SK-N-SH (cell line): Measurements from ENCODE around the gene DELE1.
A peak's percentile ranks its signal among the peaks of the same experiment; 100 is the strongest.

ENCODE experiments used
- CHD2 ChIP-seq: fragments of 150-350 bp; IDR thresholded peaks from 2 replicates; pipeline ENCODE4 v1.6.1; 2018; ENCODE audit warnings: low read length; ENCODE audit not compliant: partially characterized antibody
- CTCF ChIP-seq: fragments of 200-600 bp; sonication (generic); IDR thresholded peaks from 2 replicates; pipeline ENCODE4 v1.6.1; 2017; ENCODE audit warnings: antibody characterized with exemption, mild to moderate bottlenecking, moderate library complexity
- EP300 ChIP-seq, 2 experiments: IDR thresholded peaks; 2 replicates each; pipeline versions ENCODE4 v1.4.0 to v1.6.1; 2012; ENCODE audit warnings: borderline replicate concordance in 1 of 2, low read depth in 1 of 2, low read length in 1 of 2
- MXI1 ChIP-seq: IDR thresholded peaks from 2 replicates; pipeline ENCODE4 v1.6.1; 2012; ENCODE audit warnings: mild to moderate bottlenecking, low read depth, low read length, improper control_type of control experiment
- POLR2AphosphoS5 ChIP-seq: IDR thresholded peaks from 2 replicates; pipeline ENCODE4 v1.6.1; 2012; ENCODE audit warnings: low read depth, low read length
- RAD21 ChIP-seq: IDR thresholded peaks from 2 replicates; pipeline ENCODE4 v1.6.1; 2012; ENCODE audit warnings: mild to moderate bottlenecking, low read length
- REST ChIP-seq: IDR thresholded peaks from 2 replicates; pipeline ENCODE4 v1.6.1; 2012; ENCODE audit warnings: mild to moderate bottlenecking, low read depth, low read length, moderate library complexity
- RFX5 ChIP-seq: IDR thresholded peaks from 2 replicates; pipeline ENCODE4 v1.6.1; 2012; ENCODE audit warnings: mild to moderate bottlenecking, improper control_type of control experiment, low read length
- TAF1 ChIP-seq: IDR thresholded peaks from 2 replicates; pipeline ENCODE4 v1.6.1; 2012; ENCODE audit warnings: low read depth, mild to moderate bottlenecking, low read length, moderate library complexity, borderline replicate concordance
- YY1 ChIP-seq: IDR thresholded peaks from 2 replicates; pipeline ENCODE4 v1.4.0; 2012; ENCODE audit warnings: low read depth, mild to moderate bottlenecking

GRCh38 chr5:141914199-141914743, 9.4 kb upstream of the DELE1 start:
- TF ChIP-seq CTCF = no peak
- TF ChIP-seq REST = no peak
- peak; percentile 75 for TF ChIP-seq RAD21
- TF ChIP-seq CHD2 = no peak
- TF ChIP-seq EP300 (IDR thresholded peaks at IDR 0.05; ENCODE audit: borderline replicate concordance in 1 of 2, low read depth in 1 of 2, low read length in 1 of 2) = no peak
- no peak for TF ChIP-seq RFX5
- TF ChIP-seq POLR2AphosphoS5 = no peak
- no peak for TF ChIP-seq TAF1
- TF ChIP-seq YY1 = no peak
- TF ChIP-seq MXI1 = no peak
